Epithelial cell of esophagus (primary cell): ENCODE results near the gene TMEM272.

Experiments used
- DNase-seq: peaks from one replicate; pipeline ENCODE4 v3.0.0; 2010; ENCODE audit warnings: low read depth
- H3K4me3 ChIP-seq: 2 replicates; pipeline ENCODE4 v1.5.1; 2011; ENCODE audit warnings: mild to moderate bottlenecking, low read length, control low read depth
- CTCF ChIP-seq: IDR thresholded peaks from 2 replicates; pipeline ENCODE4 v1.5.1; 2011; ENCODE audit warnings: low read depth, mild to moderate bottlenecking, low read length, control low read depth, inconsistent platforms; ENCODE audit not compliant: insufficient read depth; ENCODE audit errors: missing control alignments

Gene TMEM272

GRCh38 chr13:51882570-51883225 is 37.7 kb upstream of the TMEM272 start:
- no peak for DNase-seq
- TF ChIP-seq CTCF, result no peak

DNA sequence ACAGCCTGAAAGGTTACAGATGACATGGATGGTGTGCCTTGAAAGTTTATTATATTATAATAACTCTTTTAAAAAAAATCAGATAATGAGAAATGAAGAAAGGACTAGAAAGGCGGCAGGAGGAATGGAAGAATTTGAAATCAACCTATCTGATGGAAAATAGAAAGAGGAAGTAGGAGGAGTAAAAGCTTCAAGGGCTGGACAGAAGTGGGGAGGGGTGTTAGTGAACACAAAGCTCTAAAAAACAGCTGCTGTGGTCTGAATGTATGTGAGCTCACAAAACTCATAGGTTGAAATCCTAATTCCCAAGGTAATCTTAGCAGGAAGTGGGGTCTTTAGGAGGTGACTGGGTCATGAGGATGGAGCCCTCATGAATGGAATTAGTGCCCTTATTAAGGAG is 36.3 kb upstream of the TMEM272 start:
- DNase-seq, result no peak
- TF ChIP-seq CTCF, result no peak
- H3K4me3 ChIP-seq, result no peak overlapping the region

More at GRCh38 chr13:51882570-51883225, 37.7 kb upstream of the TMEM272 start:
- H3K4me3 ChIP-seq, result no peak overlapping the region

DNA sequence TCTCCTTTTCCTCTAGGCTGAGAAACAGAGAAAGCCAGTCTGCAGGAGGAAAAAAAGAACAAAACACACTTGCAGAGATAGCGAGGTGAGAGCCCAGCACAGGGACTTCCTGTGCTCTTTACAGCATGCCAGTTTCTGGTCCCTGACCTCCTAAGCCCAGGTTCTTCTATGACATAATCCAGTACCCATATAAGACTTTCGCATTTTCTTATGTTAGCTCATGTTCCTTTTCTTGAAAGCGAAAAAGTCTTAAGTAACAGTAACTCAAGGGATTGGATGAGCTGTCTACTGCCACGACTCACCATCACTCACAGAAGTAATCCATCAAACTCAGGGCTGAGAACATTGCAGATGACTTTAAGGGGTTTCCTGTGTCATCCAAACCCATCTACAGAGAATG is 34.2 kb upstream of the TMEM272 start:
- no peak for DNase-seq
- no peak overlapping the region for H3K4me3 ChIP-seq
- TF ChIP-seq CTCF, result no peak

- no peak for TF ChIP-seq CTCF
- no peak for DNase-seq
- no peak overlapping the region for H3K4me3 ChIP-seq
Observed at GRCh38 chr13:51874651-51875050, 29.7 kb upstream of the TMEM272 start.

DNA sequence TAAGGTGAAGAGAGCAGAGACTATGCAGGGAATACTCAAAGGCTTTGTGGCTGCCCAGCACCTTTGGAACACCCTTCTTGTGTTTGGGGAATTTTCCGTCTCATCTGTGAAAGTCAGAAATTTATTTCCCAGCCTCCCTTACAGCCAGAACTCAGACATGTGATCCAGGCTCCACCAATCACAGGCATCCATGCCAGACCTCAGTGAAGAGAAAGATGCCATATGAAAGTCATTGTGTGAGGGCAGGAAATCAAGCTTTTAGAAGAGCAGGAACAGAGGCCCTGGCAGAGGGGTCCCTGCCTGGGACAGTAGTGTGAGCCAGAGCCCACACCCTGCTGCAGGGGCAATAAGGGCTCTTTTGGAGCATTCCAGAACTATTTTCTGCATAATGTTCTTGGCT is 28.9 kb upstream of the TMEM272 start:
- H3K4me3 ChIP-seq, result no peak overlapping the region
- TF ChIP-seq CTCF, result no peak
- no peak for DNase-seq

GRCh38 chr13:51873117-51873798 is 28.3 kb upstream of the TMEM272 start:
- no peak overlapping the region for H3K4me3 ChIP-seq
- no peak for TF ChIP-seq CTCF
- no peak for DNase-seq

GRCh38 chr13:51870616-51871015 is 25.6 kb upstream of the TMEM272 start:
- DNase-seq, result no peak
- no peak for TF ChIP-seq CTCF
- H3K4me3 ChIP-seq, result no peak overlapping the region
